HEK293T (cell line): Measurements from ENCODE around the gene TCF7L2.

Experiments used
- ARNT ChIP-seq: fragments of 450-650 bp; IDR thresholded peaks from 2 replicates; pipeline ENCODE4 v1.6.1; 2017; ENCODE audit warnings: mild to moderate bottlenecking
- BHLHE40 ChIP-seq: fragments of 450-650 bp; IDR thresholded peaks from 2 replicates; pipeline ENCODE4 v1.6.1; 2016; ENCODE audit warnings: mild to moderate bottlenecking, moderate library complexity, borderline replicate concordance
- CTBP1 ChIP-seq: fragments of 450-650 bp; IDR thresholded peaks from 2 replicates; pipeline ENCODE4 v1.6.1; 2016; ENCODE audit warnings: borderline replicate concordance
- ELF4 ChIP-seq: fragments of 450-650 bp; IDR thresholded peaks from 2 replicates; pipeline ENCODE4 v1.6.1; 2017; ENCODE audit warnings: antibody characterized with exemption
- L3MBTL2 ChIP-seq: fragments of 450-650 bp; conservative IDR thresholded peaks from 2 replicates; pipeline ENCODE4 v1.6.1; 2016; ENCODE audit warnings: mild to moderate bottlenecking
- LEF1 ChIP-seq: fragments of 450-650 bp; IDR thresholded peaks from 2 replicates; pipeline ENCODE4 v1.6.1; 2017; ENCODE audit warnings: mild to moderate bottlenecking, borderline replicate concordance
- TARDBP ChIP-seq: fragments of 450-650 bp; IDR thresholded peaks from 2 replicates; pipeline ENCODE4 v1.6.1; 2016

DNA sequence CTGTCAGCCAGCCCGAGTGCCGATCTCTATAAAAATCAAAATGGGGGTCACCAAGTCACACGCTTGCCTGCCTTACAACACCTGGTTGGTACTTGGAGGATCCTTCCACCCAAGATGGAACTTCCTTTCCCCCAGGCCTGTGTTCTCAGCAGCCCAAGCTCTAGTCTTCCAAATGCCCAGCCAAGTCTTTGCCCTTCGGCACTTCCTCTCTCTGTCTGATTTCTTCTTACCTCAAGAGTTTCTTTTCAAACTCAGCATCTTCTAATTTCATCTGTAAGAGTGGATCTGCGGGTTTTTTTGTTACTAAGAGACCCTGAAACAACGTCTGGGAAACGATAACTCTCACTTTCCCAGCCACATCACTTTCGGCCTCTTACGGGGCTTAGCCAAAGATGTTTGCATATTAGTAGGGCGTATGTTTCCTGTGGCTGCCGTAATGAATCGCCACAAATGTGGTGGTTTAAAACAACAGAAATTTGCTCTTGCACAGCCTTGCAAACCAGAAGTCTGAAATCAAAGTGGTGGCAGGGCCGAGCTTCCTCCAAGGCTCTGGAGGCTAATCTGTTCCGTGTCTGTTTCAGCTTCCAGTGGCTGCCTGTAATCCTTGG is 219.9 kb downstream of the TCF7L2 start:
- no peak for TF ChIP-seq L3MBTL2
- no peak for TF ChIP-seq LEF1
- no peak for TF ChIP-seq ELF4
- no peak for TF ChIP-seq TARDBP
- no peak for TF ChIP-seq ARNT
- no peak for TF ChIP-seq CTBP1
- no peak for TF ChIP-seq BHLHE40
